EL (cell line): Measurements from ENCODE around the gene DGLUCY.
"Not testable (repeated sequence)": the region's sequence is repeated elsewhere in the genome, so short reads cannot be mapped to it uniquely, and the experiment has no call there.

Experiments
- DNase-seq: peaks from one replicate; pipeline ENCODE4 v3.0.0-alpha.2; 2016

The DGLUCY gene

GRCh38 chr14:91219517-91220389 is 105.9 kb downstream of the DGLUCY start:
- no peak for DNase-seq

GRCh38 chr14:91220581-91221000 is 106.7 kb downstream of the DGLUCY start:
- no peak for DNase-seq

GRCh38 chr14:91221270-91221669 is 107.4 kb downstream of the DGLUCY start:
- no peak for DNase-seq

- peak; percentile 16 for DNase-seq
Measured at GRCh38 chr14:91223028-91223783, 109.3 kb downstream of the DGLUCY start.

- no peak for DNase-seq
Measured at GRCh38 chr14:91225025-91225424, 111.2 kb downstream of the DGLUCY start.

GRCh38 chr14:91226360-91226759 is 112.5 kb downstream of the DGLUCY start:
- not testable (repeated sequence) for DNase-seq

- no peak for DNase-seq
Measured at GRCh38 chr14:91227183-91227628, 113.3 kb downstream of the DGLUCY start.

- DNase-seq = peak; percentile 65
Measured at GRCh38 chr14:91228112-91229004, 114.5 kb downstream of the DGLUCY start.

GRCh38 chr14:91229005-91229382 is 115.1 kb downstream of the DGLUCY start:
- DNase-seq = no peak

- peak; percentile 81 for DNase-seq
Measured at GRCh38 chr14:91229743-91230200, 115.9 kb downstream of the DGLUCY start.

GRCh38 chr14:91230397-91231035 is 116.6 kb downstream of the DGLUCY start:
- DNase-seq = peak; percentile 46

GRCh38 chr14:91231446-91231845 is 117.6 kb downstream of the DGLUCY start:
- DNase-seq = no peak

- no peak for DNase-seq
Measured at GRCh38 chr14:91232052-91232451, 118.2 kb downstream of the DGLUCY start.

GRCh38 chr14:91232603-91233002 is 118.7 kb downstream of the DGLUCY start:
- DNase-seq = no peak

- no peak for DNase-seq
Measured at GRCh38 chr14:91233936-91234790, 120.3 kb downstream of the DGLUCY start.

- no peak for DNase-seq
Measured at GRCh38 chr14:91234791-91235114, 120.9 kb downstream of the DGLUCY start.

- DNase-seq = no peak
Measured at GRCh38 chr14:91235841-91236240, 122.0 kb downstream of the DGLUCY start.

- peak; percentile 81 for DNase-seq
Measured at GRCh38 chr14:91237219-91237618, 123.3 kb downstream of the DGLUCY start.

GRCh38 chr14:91238085-91238484 is 124.2 kb downstream of the DGLUCY start:
- no peak for DNase-seq

GRCh38 chr14:91238661-91239060 is 124.8 kb downstream of the DGLUCY start:
- no peak for DNase-seq

GRCh38 chr14:91241863-91242262 is 128.0 kb downstream of the DGLUCY start:
- DNase-seq = no peak
